Measurements from ENCODE around the gene HEATR1.
"Not testable (repeated sequence)": the region's sequence is repeated elsewhere in the genome, so short reads cannot be mapped to it uniquely, and the experiment has no call there.

Gene HEATR1

GRCh38 chr1:236581528-236581927 is 22.8 kb downstream of the HEATR1 start:
- DNase-seq, result no peak

GRCh38 chr1:236580404-236580803 is 23.9 kb downstream of the HEATR1 start:
- DNase-seq, result not testable (repeated sequence)

GRCh38 chr1:236578661-236579060 is 25.7 kb downstream of the HEATR1 start:
- DNase-seq, result no peak

- DNase-seq, result not testable (repeated sequence)
Measured at GRCh38 chr1:236577041-236577440, 27.3 kb downstream of the HEATR1 start.

- no peak for DNase-seq
Measured at GRCh38 chr1:236576004-236576403, 28.3 kb downstream of the HEATR1 start.

- no peak for DNase-seq
Measured at GRCh38 chr1:236575523-236575922, 28.8 kb downstream of the HEATR1 start.

- DNase-seq, result no peak
Measured at GRCh38 chr1:236568285-236568894, 35.9 kb downstream of the HEATR1 start.

- DNase-seq, result no peak
Measured at GRCh38 chr1:236565530-236565929, 38.8 kb downstream of the HEATR1 start.

GRCh38 chr1:236561976-236562375 is 42.3 kb downstream of the HEATR1 start:
- DNase-seq, result no peak

- DNase-seq, result no peak
Measured at GRCh38 chr1:236560213-236560771, 44.0 kb downstream of the HEATR1 start.

GRCh38 chr1:236558846-236559245 is 45.5 kb downstream of the HEATR1 start:
- no peak for DNase-seq

GRCh38 chr1:236558081-236558480 is 46.2 kb downstream of the HEATR1 start:
- DNase-seq, result no peak

- no peak for DNase-seq
Measured at GRCh38 chr1:236556606-236557005, 47.7 kb downstream of the HEATR1 start.

- DNase-seq, result no peak
Measured at GRCh38 chr1:236553370-236553769, 50.9 kb downstream of the HEATR1 start.

GRCh38 chr1:236552901-236553300 is 51.4 kb downstream of the HEATR1 start:
- DNase-seq, result no peak

- DNase-seq, result no peak
Measured at GRCh38 chr1:236552096-236552495, 52.2 kb downstream of the HEATR1 start.

GRCh38 chr1:236550961-236551851 is 53.1 kb downstream of the HEATR1 start:
- no peak for DNase-seq

- no peak for DNase-seq
Measured at GRCh38 chr1:236548452-236548851, 55.9 kb downstream of the HEATR1 start.

GRCh38 chr1:236545621-236546169 is 58.6 kb downstream of the HEATR1 start:
- DNase-seq, result no peak

- DNase-seq, result no peak
Measured at GRCh38 chr1:236543065-236543669, 61.1 kb downstream of the HEATR1 start.

GRCh38 chr1:236541710-236542109 is 62.6 kb downstream of the HEATR1 start:
- no peak for DNase-seq

- no peak for DNase-seq
Measured at GRCh38 chr1:236540813-236541465, 63.4 kb downstream of the HEATR1 start.
